GM23248 (cell line): ENCODE results near the gene STAT1.

Source experiments
- EZH2 ChIP-seq: fragments of 200-600 bp; sonication (generic); IDR thresholded peaks from 2 replicates; pipeline ENCODE4 v1.6.1; 2018; ENCODE audit warnings: antibody characterized with exemption, mild to moderate bottlenecking; ENCODE audit not compliant: insufficient read depth, poor library complexity, severe bottlenecking
- EZH2phosphoT487 ChIP-seq: fragments of 200-600 bp; sonication (generic); IDR thresholded peaks from 2 replicates; pipeline ENCODE4 v1.6.1; 2018; ENCODE audit warnings: antibody characterized with exemption, moderate library complexity, mild to moderate bottlenecking, low read depth; ENCODE audit not compliant: insufficient read depth

DNA sequence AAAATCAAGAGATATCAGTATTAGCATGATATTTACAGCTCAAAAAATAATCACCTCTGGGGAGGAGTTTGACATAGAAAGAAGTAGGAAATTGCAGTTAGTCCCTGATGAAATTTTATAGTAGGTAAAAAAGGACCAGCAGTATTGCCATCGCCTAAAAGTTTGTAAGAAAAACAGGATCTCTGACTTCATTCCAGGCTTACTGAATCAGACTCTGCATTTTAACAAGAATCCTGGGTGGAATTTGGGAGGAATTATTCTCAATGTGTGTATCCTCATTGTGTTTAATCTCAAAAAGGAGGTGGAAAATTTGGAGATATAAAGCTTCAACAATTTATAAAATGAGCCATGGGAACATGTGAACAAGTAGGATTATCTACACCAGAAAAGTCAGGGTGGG, 31.2 kb upstream of the STAT1 start:
- TF ChIP-seq EZH2: no peak
- TF ChIP-seq EZH2phosphoT487: no peak
